Esophagus muscularis mucosa (tissue), 4 donors: ENCODE results near the gene GPR55. TPM values are rescaled to one million over a fixed set of nuclear protein-coding genes. Genes with fewer than 3 reads are reported as not detected.

ENCODE experiments used
- DNase-seq: peaks from one replicate; pipeline ENCODE4 v3.0.0-alpha.2; 2017; ENCODE audit errors: extremely low spot score
- H3K27ac ChIP-seq, 4 donors: fragments of 200-600 bp; sonication (generic); replicated peaks in 1 of 4; 1 replicate in 3 of 4; 2 replicates in 1 of 4; pipeline ENCODE4 v1.5.1; 2016 to 2019; ENCODE audit warnings: mild to moderate bottlenecking in 1 of 4
- H3K27me3 ChIP-seq, 4 donors: fragments of 200-600 bp; sonication (generic); one replicate each; pipeline versions ENCODE4 v1.5.1 to v1.6.0; 2016 to 2019
- H3K36me3 ChIP-seq, 4 donors: fragments of 200-600 bp; sonication (generic); one replicate each; pipeline ENCODE4 v1.5.1; 2016 to 2019
- H3K4me1 ChIP-seq, 4 donors: fragments of 200-600 bp; sonication (generic); one replicate each; pipeline ENCODE4 v1.5.1; 2016 to 2019
- H3K4me3 ChIP-seq, 4 donors: fragments of 200-600 bp; sonication (generic); 1 replicate in 2 of 4; 2 replicates in 2 of 4; pipeline ENCODE4 v1.5.1; 2016 to 2019; ENCODE audit warnings: mild to moderate bottlenecking in 4 of 4, moderate library complexity in 1 of 4
- H3K9me3 ChIP-seq, 4 donors: fragments of 200-600 bp; sonication (generic); 1 replicate in 3 of 4; 2 replicates in 1 of 4; pipeline ENCODE4 v1.5.1; 2016 to 2019
- CTCF ChIP-seq, 3 experiments: fragments of 200-600 bp in 2 of 3; fragments of 450-650 bp in 1 of 3; sonication (generic) in 2 of 3; IDR thresholded peaks; one replicate each; pipeline ENCODE4 v1.5.1; 2017 to 2019; ENCODE audit warnings: antibody characterized with exemption in 3 of 3, mild to moderate bottlenecking in 2 of 3, moderate library complexity in 1 of 3
- EP300 ChIP-seq: sonication (generic); formaldehyde crosslinking; IDR thresholded peaks from one replicate; pipeline ENCODE4 v1.6.1; 2017; ENCODE audit warnings: antibody characterized with exemption
- POLR2A ChIP-seq: fragments of 450-650 bp; IDR thresholded peaks from one replicate; pipeline ENCODE4 v1.6.1; 2017; ENCODE audit warnings: antibody characterized with exemption, moderate library complexity, mild to moderate bottlenecking, low read depth
- POLR2AphosphoS5 ChIP-seq, 2 donors: sonication (generic); formaldehyde crosslinking; IDR thresholded peaks; one replicate each; pipeline ENCODE4 v1.6.1; 2017; ENCODE audit warnings: antibody characterized with exemption in 2 of 2
- WGBS: methylation state at CpG from one replicate; pipeline ENCODE4 v1.1.5; 2018; 5-methylcytosine and 5-hydroxymethylcytosine counted together
- intact Hi-C: fragments of 100-400 bp; cut with DNase I; formaldehyde crosslinking; loops from one replicate; pipeline ENCODE4 v1.15.1; 2023
- total RNA-seq, 4 donors: library from RNA; depleted of rRNA; stranded (reverse); fragments of >200 nt; gene quantifications; one replicate each; pipeline versions ENCODE4 v1.1.0 to v1.2.1, GENCODE V29; 2016

GPR55 gene
- total RNA-seq, 4 donors from 2014 or later = 0.29 to 0.42 TPM; not detected in 2

- 66% methylated on average over 4 of the region's 5 CpGs for WGBS
- intact Hi-C loops = no loop called here
Measured at GRCh38 chr2:230901006-230901405, 24.0 kb downstream of the GPR55 start.

GRCh38 chr2:230900336-230900995 is 24.6 kb downstream of the GPR55 start:
- intact Hi-C loops = no loop called here
- no peak for TF ChIP-seq CTCF (IDR thresholded peaks at IDR 0.05)
- TF ChIP-seq POLR2A = no peak
- no peak for TF ChIP-seq POLR2AphosphoS5 (IDR thresholded peaks at IDR 0.05)
- no peak for TF ChIP-seq EP300
- H3K4me1 ChIP-seq = no peaks in the 10 kb centered on the region
- H3K27ac ChIP-seq = no peak overlapping the region
- DNase-seq = no peak
- H3K36me3 ChIP-seq = no peaks in the 10 kb centered on the region
- H3K27me3 ChIP-seq = peaks cover 0 to 8% (median 0%) of the 10 kb centered on the region in 4 donors
- 79% methylated on average over 10 of the region's 10 CpGs for WGBS
- H3K4me3 ChIP-seq = no peak overlapping the region
- H3K9me3 ChIP-seq = no peaks in the 10 kb centered on the region

More at GRCh38 chr2:230901006-230901405, 24.0 kb downstream of the GPR55 start:
- Histone ChIP-seq H3K4me1 (no peaks in the 10 kb centered on the region), H3K27me3 (peaks cover 0 to 8% (median 0%) of the 10 kb centered on the region in 4 donors), H3K27ac (no peak overlapping the region), H3K4me3 (no peak overlapping the region), H3K36me3 (no peaks in the 10 kb centered on the region), H3K9me3 (no peaks in the 10 kb centered on the region)
- no peak for DNase-seq
- no peak for TF ChIP-seq EP300
- no peak for TF ChIP-seq POLR2A
- TF ChIP-seq POLR2AphosphoS5 (IDR thresholded peaks at IDR 0.05) = no peak
- no peak for TF ChIP-seq CTCF (IDR thresholded peaks at IDR 0.05)

GRCh38 chr2:230899786-230900185 is 25.3 kb downstream of the GPR55 start:
- Histone ChIP-seq H3K4me1 (no peaks in the 10 kb centered on the region), H3K36me3 (no peaks in the 10 kb centered on the region), H3K9me3 (no peaks in the 10 kb centered on the region), H3K27me3 (peaks cover 0 to 8% (median 0%) of the 10 kb centered on the region in 4 donors), H3K27ac (no peak overlapping the region), H3K4me3 (no peak overlapping the region)
- DNase-seq = no peak
- intact Hi-C loops = no loop called here
- no peak for TF ChIP-seq POLR2A
- no peak for TF ChIP-seq CTCF (IDR thresholded peaks at IDR 0.05)
- no peak for TF ChIP-seq EP300
- no peak for TF ChIP-seq POLR2AphosphoS5 (IDR thresholded peaks at IDR 0.05)
- WGBS = 90% methylated on average over 4 of the region's 4 CpGs

GRCh38 chr2:230899287-230899686 is 25.8 kb downstream of the GPR55 start:
- Histone ChIP-seq H3K36me3 (no peaks in the 10 kb centered on the region), H3K27ac (no peak overlapping the region), H3K27me3 (peaks cover 0 to 8% (median 0%) of the 10 kb centered on the region in 4 donors), H3K9me3 (no peaks in the 10 kb centered on the region), H3K4me3 (no peak overlapping the region), H3K4me1 (no peaks in the 10 kb centered on the region)
- no peak for DNase-seq
- intact Hi-C loops = no loop called here
- no peak for TF ChIP-seq EP300
- TF ChIP-seq POLR2A = no peak
- TF ChIP-seq POLR2AphosphoS5 (IDR thresholded peaks at IDR 0.05) = no peak
- TF ChIP-seq CTCF (IDR thresholded peaks at IDR 0.05) = no peak
- 26% methylated on average over 3 of the region's 5 CpGs for WGBS

- peaks cover 0 to 8% (median 0%) of the 10 kb centered on the region in 4 donors for H3K27me3 ChIP-seq
- H3K4me3 ChIP-seq = no peak overlapping the region
- H3K36me3 ChIP-seq = no peaks in the 10 kb centered on the region
- no peak for DNase-seq
- H3K4me1 ChIP-seq = no peaks in the 10 kb centered on the region
- WGBS = 63% methylated on average over 6 of the region's 8 CpGs
- no peaks in the 10 kb centered on the region for H3K9me3 ChIP-seq
- no peak overlapping the region for H3K27ac ChIP-seq
- TF ChIP-seq EP300 (no peak), POLR2A (no peak), CTCF (IDR thresholded peaks at IDR 0.05) (no peak)
- intact Hi-C loops = no loop called here
Measured at GRCh38 chr2:230898713-230899091, 26.3 kb downstream of the GPR55 start.
